LNCaP clone FGC (cell line): ENCODE data around the gene TMEM244.
"Not testable (repeated sequence)": the region's sequence is repeated elsewhere in the genome, so short reads cannot be mapped to it uniquely, and the experiment has no call there.

Experiments used
- DNase-seq: peaks from one replicate; pipeline ENCODE4 v3.0.0-alpha.2; 2011; ENCODE audit warnings: low read depth
- H3K4me3 ChIP-seq: 2 replicates; pipeline ENCODE4 v1.5.1; 2011; ENCODE audit warnings: mild to moderate bottlenecking, low read depth, low read length, control low read depth
- TF ChIP-seq, protein P1 (sequence below): IDR thresholded peaks from 2 replicates; pipeline ENCODE4 v1.5.1; 2012; ENCODE audit warnings: mild to moderate bottlenecking; ENCODE audit not compliant: control insufficient read depth, insufficient read depth; ENCODE audit errors: extremely low read depth

The TMEM244 gene

DNA sequence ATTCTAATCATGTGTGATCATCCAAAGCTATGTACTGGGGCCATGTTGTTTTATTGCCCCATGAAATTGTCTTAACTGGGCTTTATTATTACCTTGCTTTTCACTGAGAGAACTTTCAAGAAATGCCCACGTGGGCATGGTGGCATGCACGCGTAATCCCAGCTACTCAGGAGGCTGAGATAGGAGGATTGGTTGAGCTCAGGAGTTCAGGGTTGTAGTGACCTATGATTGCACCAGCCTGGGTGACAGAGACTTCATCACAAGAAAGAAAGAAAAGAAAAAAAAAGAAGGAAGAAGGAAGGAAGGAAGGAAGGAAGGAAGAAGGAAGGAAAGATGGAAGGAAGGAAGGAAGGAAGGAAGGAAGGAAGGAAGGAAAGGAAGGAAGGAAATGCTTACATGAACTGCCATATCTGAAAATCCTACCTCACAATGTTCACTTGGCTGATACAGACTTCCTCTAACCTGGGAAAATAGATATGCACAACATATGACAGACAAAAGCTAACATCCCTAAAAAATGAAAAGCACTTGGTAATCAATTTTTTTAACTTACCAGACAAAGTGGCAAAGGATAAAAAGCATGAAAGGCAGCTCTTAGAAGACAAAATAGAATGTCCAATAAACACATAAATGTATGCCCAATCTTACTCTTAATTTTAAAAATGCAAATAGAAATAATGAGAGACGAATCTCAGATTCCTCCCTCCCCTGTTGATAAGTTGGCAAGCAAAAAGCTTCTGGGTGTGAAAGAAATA is 25.5 kb upstream of the TMEM244 start:
- TF ChIP-seq, protein P1, sequence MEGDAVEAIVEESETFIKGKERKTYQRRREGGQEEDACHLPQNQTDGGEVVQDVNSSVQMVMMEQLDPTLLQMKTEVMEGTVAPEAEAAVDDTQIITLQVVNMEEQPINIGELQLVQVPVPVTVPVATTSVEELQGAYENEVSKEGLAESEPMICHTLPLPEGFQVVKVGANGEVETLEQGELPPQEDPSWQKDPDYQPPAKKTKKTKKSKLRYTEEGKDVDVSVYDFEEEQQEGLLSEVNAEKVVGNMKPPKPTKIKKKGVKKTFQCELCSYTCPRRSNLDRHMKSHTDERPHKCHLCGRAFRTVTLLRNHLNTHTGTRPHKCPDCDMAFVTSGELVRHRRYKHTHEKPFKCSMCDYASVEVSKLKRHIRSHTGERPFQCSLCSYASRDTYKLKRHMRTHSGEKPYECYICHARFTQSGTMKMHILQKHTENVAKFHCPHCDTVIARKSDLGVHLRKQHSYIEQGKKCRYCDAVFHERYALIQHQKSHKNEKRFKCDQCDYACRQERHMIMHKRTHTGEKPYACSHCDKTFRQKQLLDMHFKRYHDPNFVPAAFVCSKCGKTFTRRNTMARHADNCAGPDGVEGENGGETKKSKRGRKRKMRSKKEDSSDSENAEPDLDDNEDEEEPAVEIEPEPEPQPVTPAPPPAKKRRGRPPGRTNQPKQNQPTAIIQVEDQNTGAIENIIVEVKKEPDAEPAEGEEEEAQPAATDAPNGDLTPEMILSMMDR = no peak
- no peak for DNase-seq
- no peak overlapping the region for H3K4me3 ChIP-seq

DNA sequence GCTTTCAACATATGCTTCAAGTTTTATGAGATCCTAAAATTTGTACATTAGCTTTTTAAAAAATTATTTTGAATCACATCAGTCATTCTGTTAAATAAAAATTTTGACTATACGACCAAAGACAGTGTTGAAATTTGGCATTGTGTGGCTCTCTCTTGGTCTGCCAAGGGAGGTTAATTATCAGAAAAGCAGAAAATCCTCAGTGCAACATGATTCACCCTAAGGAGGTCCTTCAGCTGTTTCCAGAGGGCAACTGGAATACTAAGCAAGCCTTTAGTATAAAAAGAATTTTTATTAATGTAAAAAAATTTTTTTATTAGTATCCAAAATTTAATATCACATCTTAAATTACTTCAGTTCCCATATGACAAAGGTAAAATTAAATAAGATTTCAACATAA is 23.1 kb upstream of the TMEM244 start:
- no peak for DNase-seq
- TF ChIP-seq, protein P1 = no peak
- H3K4me3 ChIP-seq = no peak overlapping the region

DNA sequence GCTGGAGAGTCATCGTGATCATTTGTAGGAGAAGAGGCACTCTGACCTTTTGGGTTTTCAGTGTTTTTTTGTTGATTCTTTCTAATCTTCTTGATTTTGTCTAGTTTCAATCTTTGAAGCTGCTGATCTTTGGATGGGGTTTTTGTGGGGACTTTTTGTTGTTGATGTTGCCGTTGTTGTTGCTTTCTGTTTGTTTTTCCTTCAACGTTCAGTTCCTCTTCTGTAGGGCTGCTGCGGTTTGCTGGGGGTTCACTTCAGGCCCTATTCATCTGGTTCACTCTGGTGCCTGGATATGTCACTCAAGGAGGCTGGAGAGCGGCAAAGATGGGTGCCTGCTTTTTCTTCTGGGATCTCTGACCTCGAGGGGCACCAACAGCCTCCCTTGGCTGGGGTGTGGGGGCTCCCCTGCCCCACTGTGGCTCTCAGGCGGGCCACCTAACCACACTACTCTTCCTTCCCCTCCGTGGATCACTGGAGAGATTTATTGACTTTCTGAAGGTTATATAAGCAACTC is 21.5 kb upstream of the TMEM244 start:
- H3K4me3 ChIP-seq = no peak overlapping the region
- DNase-seq = no peak
- TF ChIP-seq, protein P1 = no peak

DNA sequence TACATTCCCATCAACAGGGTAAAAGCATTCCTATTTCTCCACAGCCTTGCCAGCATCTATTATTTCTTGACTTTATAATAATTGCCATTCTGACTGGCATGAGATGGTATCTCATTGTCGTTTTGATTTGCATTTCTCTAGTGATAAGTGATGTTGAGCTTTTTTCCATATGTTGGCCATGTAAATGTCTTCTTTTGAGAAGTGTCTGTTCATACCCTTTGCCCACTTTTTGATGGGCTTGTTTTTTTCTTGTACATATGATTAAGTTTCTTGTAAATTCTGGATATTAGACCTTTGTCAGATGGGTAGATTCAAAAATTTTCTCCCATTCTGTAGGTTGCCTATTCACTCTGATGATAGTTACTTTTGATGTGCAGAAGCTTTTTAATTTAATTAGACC is 16.8 kb upstream of the TMEM244 start:
- not testable (repeated sequence) for DNase-seq, H3K4me3 ChIP-seq

DNA sequence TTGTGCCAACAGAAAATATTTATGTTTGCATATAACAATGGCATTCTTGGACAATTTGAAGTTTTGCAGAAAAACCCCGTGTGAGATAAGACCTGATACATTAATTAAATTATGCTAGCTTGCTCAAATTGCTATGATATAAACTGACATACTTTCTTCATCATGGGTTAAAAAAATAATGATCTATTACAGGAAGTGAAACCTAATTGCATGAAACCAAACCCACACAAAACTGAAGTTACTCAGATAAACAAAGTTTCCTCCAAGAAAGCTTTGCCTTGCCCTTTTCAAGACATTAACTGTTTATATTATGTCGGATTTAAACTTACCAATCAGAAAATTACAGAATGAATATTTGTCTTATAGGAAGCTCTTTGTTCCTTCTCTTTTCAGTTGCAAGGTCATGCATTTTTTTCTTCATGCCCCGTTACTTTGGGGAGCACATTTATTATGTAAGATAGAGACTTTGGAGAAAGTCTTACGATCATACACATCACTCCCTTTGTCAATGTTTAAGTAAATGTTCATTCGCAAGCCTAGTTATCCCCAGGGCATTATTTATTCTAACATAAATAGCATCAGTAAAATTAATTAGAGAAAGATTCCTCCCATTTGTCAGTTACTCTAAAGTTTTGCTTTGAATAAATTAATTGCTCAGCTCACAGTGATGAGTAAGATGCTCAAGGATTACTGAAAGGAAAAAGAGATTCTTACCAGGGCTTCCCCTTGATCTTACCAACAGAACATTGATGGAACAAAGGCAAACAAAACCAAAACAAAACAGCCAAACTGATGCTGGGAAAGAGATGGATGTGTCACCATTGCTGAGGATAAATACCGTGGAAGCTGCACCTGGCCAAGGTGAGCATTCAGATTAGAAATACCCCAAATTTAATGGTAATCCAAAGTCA is 14.8 kb upstream of the TMEM244 start:
- no peak for DNase-seq
- TF ChIP-seq, protein P1 = no peak
- H3K4me3 ChIP-seq = no peak overlapping the region

DNA sequence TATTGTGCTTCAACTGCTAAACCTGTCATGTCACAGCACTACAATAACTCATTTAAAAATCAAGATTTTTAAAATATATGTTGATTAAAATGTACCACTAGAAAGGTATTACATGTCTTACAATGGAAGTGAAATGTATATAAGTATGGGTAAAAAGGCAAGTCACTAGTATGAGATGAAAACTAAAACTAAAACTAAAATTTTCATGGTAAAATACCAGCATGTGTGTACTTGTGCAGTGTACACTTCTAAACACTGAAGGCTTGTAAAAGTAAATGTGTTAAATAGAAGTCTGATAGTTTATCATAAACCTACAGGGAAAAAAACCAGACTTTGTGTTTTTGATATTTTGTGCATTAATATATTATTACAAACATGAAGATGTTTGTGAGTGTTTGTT is 13.7 kb upstream of the TMEM244 start:
- no peak overlapping the region for H3K4me3 ChIP-seq
- DNase-seq = no peak
- TF ChIP-seq, protein P1 = no peak

DNA sequence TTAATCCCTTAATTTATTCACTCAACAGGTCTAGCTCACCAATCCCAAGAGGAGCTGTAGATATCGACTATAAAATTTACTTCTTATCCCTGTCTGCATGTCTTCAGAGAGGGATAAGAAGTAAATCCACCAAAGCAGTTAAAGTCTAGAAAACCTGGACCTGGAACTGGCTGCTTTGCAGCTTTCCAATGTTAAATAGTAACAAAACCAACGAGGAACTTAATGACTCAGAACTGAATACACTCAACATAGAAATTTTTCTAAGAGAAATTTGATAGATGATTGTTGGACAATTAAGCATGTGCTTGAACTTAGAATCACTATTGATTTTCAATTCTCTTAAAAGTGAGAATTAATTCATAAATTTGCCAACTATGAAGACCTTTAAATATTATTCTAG is 11.5 kb upstream of the TMEM244 start:
- no peak overlapping the region for H3K4me3 ChIP-seq
- DNase-seq = no peak
- TF ChIP-seq, protein P1 = no peak
